NCI-H2081 (cell line): Measurements from ENCODE around the gene GSE1.

ENCODE experiments used
- DNase-seq, 2 experiments: peaks; one replicate each; lab custom pipeline; 2025; lab: John Stamatoyannopoulos, UW

The GSE1 gene

DNA sequence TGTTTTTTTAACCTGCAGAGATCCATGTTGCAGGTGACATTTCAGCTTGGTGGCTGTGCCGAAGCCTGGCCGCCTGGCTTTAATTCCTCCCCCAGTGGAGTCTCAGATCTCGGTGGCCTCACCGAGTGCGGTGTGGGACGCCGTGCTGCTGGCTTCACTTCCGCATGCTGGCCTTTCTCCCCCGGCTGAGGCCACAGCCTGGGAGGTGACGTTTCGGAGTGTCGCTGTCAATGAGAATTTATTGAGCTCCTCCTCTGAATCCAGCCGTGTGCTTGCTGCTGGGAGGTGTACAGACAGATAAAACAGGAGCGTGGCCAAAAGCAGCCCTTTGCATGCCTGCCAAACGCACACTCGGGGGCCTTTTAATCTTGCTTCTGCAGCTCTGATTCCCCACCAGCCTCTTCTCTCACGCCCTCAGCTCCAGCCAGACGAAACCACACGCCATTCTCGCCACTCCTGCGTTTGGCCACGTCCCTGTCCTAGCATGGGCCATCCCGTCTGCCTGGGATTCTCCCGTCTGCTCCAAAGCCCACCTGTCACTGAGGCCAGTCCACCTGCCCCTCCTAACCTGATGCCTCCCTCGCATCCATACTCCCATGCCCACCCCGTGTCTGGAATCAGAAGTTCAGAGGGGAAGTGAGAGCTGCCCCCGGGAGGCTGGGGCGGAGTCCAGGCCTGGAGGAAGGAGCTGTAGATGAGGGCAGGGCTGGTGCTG, 3.6 kb downstream of the GSE1 start:
- peak; percentile 57 to 77 for DNase-seq

GRCh38 chr16:85617948-85618347, 4.8 kb downstream of the GSE1 start:
- DNase-seq, result no peak

DNA sequence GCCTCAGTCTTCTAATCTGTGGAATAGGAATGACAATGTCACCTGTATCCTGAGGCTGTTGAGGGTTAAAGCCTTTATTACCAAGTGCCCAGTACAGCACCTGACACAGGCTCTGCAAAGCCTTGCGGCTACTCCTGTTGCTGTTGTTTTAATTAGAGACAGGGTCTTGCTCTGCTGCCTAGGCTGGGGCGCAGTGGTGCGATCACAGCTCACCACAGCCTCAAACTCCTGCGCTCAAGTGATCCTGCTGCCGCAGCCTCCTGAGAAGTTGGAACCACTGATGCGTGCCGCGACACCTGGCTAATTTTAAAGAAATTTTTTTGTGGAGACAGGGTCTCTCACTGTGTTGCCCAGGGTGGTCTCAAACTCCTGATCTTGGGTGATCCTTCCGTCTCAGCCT, 5.4 kb downstream of the GSE1 start:
- no peak for DNase-seq

DNA sequence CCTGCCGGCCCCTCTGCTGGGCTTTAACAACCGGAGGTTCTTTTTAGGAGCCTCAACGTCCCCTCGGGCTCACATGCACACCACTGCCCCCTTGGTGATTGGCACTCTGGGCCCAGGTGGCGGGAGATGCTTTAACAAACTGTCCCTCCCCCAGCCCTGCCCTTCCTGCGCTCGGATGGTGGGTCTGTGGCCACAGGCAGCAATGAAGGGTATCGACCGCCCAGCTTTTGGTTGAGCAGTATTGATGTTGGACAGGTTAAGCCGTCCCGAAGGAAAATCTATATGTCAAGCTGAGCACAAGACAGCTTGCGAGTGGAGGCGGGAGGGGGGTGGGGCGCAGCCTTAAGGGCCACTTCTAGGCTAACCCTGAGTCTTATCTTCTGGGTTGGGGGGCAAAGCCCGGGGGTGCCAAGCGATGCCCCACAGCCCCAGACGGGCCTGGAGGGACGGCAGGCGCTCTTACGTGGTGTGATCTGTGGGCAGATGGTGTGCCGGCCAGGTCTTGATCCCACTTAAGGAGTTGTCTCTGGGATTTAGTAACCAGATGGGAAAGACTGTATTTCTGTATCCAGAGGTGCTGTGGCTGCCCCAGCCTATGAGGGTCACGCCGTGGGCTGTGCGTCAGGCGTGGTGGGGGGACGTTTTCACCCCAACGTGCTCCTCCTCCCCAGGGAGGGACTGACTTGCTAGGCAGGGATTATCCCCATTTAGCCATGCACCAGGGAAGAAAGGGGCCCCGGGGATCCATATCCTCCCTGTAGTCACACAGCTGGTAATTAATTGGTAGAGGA, 6.2 kb downstream of the GSE1 start:
- no peak for DNase-seq

- no peak for DNase-seq
Observed at GRCh38 chr16:85620374-85620773, 7.3 kb downstream of the GSE1 start.

- DNase-seq, result no peak
Observed at GRCh38 chr16:85621698-85622428, 8.7 kb downstream of the GSE1 start.

DNA sequence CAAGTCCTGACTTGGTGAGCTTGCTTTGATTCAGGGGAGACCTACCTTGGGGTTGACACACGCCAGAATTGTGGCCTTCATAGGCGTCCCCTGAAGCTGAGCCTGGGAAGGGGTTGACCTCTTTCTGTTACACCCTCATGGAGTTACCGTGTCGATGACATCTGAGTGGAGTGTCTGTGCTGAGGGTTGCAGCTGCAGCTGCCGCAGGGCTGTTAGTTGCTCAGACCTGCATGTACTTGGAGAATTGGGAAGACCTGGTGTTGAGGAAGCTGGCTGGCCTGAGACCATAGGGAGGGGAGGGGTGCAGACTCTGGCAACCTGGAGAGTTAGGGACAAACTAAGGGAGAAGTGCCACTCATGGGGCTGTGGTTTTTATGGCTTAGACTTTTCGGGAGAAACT, 9.6 kb downstream of the GSE1 start:
- DNase-seq, result no peak

GRCh38 chr16:85623250-85623649, 10.1 kb downstream of the GSE1 start:
- DNase-seq, result no peak

GRCh38 chr16:85623997-85624601, 11.0 kb downstream of the GSE1 start:
- no peak for DNase-seq

DNA sequence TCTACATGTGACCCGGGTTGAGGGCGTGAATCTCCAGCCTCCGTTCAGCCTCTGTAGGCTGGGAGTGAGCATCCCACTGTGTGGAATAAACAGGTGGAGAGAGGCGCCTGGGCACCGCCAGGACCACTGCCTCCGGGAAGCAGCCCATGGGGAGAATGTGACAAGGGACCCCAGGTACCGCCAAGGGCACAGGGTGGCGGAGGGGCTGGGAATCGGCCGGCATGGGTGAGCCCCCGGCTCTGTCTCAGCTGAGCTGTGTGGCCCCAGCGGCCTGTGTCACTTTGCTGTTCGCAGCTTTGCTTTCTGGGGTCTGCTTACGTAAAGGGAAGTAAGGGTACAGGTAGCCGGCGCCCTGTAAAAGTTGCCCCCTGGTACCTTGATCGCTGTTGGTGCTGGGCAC, 11.5 kb downstream of the GSE1 start:
- DNase-seq, result no peak

- DNase-seq, result peak in 1 of 2 experiments; percentile 30
Observed at GRCh38 chr16:85625053-85625452, 11.9 kb downstream of the GSE1 start.

- DNase-seq, result peak in 1 of 2 experiments; percentile 43
Observed at GRCh38 chr16:85625485-85626117, 12.5 kb downstream of the GSE1 start.

DNA sequence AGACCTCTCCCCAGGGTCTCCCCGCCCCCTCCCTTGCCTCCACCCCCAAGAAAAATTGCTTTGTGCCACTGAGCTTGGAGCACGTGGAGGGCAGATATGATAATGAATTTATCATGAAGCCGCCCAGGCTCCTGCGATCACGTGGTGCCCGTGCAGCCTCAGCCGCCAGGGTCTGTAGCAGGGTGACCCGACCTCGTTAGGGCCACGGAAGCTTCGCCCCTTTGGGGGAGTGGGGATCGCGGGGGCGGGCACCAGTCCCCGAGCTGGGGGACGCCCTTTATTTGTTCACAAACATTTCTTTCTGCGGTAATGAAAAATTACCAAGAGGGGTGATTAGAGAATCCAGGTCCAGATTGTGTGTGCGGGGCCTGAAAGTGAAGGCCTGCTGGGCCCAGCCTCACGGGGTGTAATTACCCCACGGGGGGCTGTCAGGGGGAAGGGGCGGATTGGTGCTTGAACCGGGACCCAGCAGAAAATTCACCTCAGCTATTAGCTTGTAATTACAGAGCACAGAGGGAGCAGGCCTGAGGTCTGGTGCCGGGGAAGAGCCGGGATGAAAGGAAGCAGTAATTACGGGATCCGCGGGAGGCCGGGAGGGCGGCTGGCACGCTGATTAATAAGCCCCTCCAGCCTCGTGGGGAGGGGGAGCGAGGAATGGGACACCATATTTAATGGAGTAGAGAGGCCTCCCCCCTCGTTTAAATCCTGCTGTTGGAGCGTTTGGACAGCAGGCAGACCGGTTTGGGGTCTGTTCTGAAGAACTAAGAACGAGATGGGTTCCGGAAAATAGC, 13.3 kb downstream of the GSE1 start:
- DNase-seq, result peak; percentile 93 to 97

DNA sequence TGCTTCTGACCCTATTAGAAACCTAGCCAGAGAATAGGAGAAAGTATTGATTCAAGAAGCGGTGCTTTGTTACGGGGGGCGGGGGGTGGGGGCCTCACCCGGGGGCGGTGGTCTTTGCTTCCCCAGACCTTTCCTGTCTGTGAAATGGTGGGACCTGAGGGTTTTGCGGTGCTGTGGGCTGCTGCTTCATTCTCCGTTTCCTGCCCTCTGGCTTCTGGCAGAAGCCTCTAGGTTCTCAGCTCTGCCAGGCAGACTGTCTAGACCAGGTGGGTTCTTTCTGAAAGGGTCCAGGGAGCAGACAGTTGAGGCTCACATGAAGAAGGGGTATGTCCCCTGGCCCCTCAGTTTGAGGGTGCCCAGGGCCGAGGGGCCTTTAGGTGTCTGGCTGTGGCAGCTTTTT, 14.0 kb downstream of the GSE1 start:
- no peak for DNase-seq

DNA sequence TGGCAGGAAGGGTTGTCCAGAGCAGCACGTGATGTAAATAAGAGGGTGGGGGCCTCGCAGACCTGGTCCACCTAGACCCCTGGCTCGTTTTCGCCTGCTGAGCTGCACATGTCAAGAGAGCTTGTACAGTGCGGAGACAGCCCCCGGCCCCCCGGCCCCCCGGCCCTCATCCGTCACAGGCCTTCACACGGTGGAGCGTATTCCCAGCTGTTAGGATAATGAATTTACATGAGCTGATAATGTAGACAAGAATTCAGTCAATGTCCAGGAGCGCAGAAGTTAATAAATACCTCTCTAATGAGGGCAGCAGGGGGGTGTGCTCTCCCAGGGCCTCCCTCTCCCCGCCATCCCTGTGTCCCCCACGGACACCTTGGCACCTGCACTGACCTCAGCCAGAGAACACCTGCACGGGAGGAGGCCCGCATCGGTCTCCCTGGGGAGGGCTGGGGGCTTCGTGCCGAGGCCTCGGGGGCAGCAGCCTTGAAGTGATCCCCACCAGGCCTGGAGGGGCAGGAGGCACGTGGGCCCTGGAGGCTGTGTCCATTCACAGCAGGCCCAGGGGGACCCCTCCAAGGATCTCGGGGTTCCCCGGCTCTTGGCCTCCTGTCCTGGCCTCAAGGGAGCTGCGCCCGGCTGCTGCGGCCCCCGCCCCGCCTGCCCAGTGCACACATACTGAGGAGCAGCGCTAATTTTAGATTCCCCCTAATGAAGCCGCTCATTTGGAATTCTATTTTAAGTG, 14.6 kb downstream of the GSE1 start:
- no peak for DNase-seq

GRCh38 chr16:85628265-85628556, 15.1 kb downstream of the GSE1 start:
- DNase-seq, result no peak

- DNase-seq, result no peak
Observed at GRCh38 chr16:85628645-85629044, 15.5 kb downstream of the GSE1 start.

- no peak for DNase-seq
Observed at GRCh38 chr16:85629326-85629725, 16.2 kb downstream of the GSE1 start.

DNA sequence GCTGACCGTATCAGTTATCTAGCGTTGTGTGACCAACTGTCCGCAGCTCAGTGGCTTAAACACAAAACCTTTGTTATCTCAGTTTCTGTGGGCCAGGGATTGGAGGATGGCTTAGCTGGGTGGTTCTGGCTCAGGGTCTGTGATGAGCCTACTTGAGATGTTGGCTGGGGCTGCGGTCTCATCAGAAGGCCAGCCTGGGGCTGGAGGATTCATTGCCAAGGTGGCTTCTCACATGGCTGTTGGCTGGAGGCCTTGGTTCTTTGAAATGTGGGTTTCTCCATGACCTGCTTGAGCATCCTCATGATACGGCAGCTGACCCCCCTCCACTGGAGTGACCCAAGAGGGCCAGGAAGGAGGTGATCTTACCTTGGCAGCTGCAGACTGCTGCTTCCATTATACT, 16.7 kb downstream of the GSE1 start:
- DNase-seq, result no peak

DNA sequence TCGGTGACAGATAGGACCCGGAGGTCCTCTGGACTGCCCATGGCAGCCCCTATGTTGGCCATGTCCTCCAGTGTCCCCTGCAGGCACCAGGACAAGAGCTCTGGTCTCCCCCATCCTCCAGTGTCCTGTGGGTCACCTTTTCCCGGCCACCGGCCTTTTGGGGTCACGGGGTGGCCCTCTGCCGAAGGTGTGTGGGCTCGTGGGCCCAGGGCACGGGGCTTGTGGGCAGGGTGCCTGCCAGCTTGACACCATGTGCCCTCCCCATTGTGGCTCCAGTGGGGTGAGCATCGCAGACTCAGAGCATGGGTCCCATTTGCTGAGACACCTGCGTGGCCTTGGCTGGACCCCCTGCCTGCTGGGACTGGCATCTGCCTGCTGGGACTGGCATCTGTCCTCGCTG, 18.1 kb downstream of the GSE1 start:
- DNase-seq, result no peak
